K562 (cell line): ENCODE data around the gene EMX2. TPM values are rescaled to one million over a fixed set of nuclear protein-coding genes. Genes with fewer than 3 reads are reported as not detected.

Experiments
- ATAC-seq: fragments of 200-7000 bp; cut with Tn5 transposase; 3 replicates; pipeline ENCODE4 v1.9.1; 2020; ENCODE audit warnings: moderate library complexity
- BruUV-seq: library from RNA; stranded (reverse); fragments of 400-500 nt; replicated peaks from 2 replicates; lab custom pipeline; 2021; lab: Mats Ljungman, UMichigan
- CTCF ChIA-PET: fragments of 300-600 bp; formaldehyde crosslinking; extraction: SDS; loops from one replicate; lab custom pipeline; 2021; ENCODE audit warnings: low intra/inter-chr PET ratio; lab: Yijun Ruan, JAX
- POLR2A ChIA-PET: fragments of 300-600, 350-650 bp; sonication (Branson Sonifier 250); formaldehyde crosslinking; extraction: SDS; loops from one replicate; lab custom pipeline; 2021; ENCODE audit warnings: antibody characterized with exemption, inconsistent platforms; lab: Yijun Ruan, JAX
- DNase-seq, 4 experiments: peaks; one replicate each; pipeline versions ENCODE4 v3.0.0 to v3.0.0-alpha.2; 2011 to 2018; ENCODE audit warnings: low spot score in 3 of 4, mixed read lengths in 3 of 4; ENCODE audit errors: extremely low read depth in 1 of 4
- FAIRE-seq: peaks from 2 replicates; lab custom pipeline; 2011; peaks lifted over from hg19 to GRCh38; lab: Jason Lieb, UNC
- H2AFZ ChIP-seq: 2 replicates; pipeline ENCODE4 v1.6.0; 2011; ENCODE audit warnings: low read depth, low read length, control low read depth, inconsistent platforms
- H3K27ac ChIP-seq: fragments of 200-600 bp; 3 replicates; pipeline ENCODE4 v1.8.0; 2011; ENCODE audit warnings: low read depth, mild to moderate bottlenecking, control low read depth, inconsistent platforms, low read length, moderate library complexity, mixed read lengths; ENCODE audit errors: extremely low read depth
- H3K27me3 ChIP-seq, 2 experiments: fragments of 300-600 bp in 1 of 2; 2 replicates in 1 of 2; 3 replicates in 1 of 2; pipeline versions ENCODE4 v1.6.0 to v1.8.0; 2011; ENCODE audit warnings: inconsistent platforms in 2 of 2, low read length in 2 of 2, mild to moderate bottlenecking in 1 of 2, mixed read lengths in 1 of 2, moderate library complexity in 1 of 2; ENCODE audit not compliant: control insufficient read depth in 2 of 2, insufficient read depth in 2 of 2
- H3K36me3 ChIP-seq: fragments of 300-600 bp; 3 replicates; pipeline ENCODE4 v1.8.0; 2011; ENCODE audit warnings: mild to moderate bottlenecking, low read length, inconsistent platforms; ENCODE audit not compliant: control insufficient read depth, insufficient read depth
- H3K4me1 ChIP-seq, 2 experiments: fragments of 200-600 bp in 1 of 2; replicated peaks in 1 of 2; 2 replicates in 1 of 2; 3 replicates in 1 of 2; pipeline versions ENCODE4 v1.5.1 to v1.8.0; 2011; ENCODE audit warnings: inconsistent platforms in 2 of 2, low read length in 2 of 2, mild to moderate bottlenecking in 1 of 2, mixed read lengths in 1 of 2, moderate library complexity in 1 of 2; ENCODE audit not compliant: control insufficient read depth in 2 of 2, insufficient read depth in 2 of 2
- H3K4me2 ChIP-seq: 2 replicates; pipeline ENCODE4 v1.6.1; 2011; ENCODE audit warnings: low read length, control low read depth, inconsistent platforms, mixed read lengths; ENCODE audit not compliant: insufficient read depth
- H3K4me3 ChIP-seq: fragments of 200-600 bp; sonication (generic), shearing (Covaris generic); 2 replicates; pipeline ENCODE4 v1.5.1; 2016; ENCODE audit warnings: control low read depth, inconsistent platforms
- H3K79me2 ChIP-seq: fragments of 200-600 bp; 3 replicates; pipeline ENCODE4 v1.8.0; 2011; ENCODE audit warnings: low read length, inconsistent platforms; ENCODE audit not compliant: control insufficient read depth, insufficient read depth
- H3K9ac ChIP-seq, 2 experiments: 2 replicates each; pipeline versions ENCODE4 v1.6.0 to v1.6.1; 2011; ENCODE audit warnings: low read depth in 2 of 2, low read length in 2 of 2, control low read depth in 1 of 2, inconsistent platforms in 1 of 2, mild to moderate bottlenecking in 1 of 2, mixed read lengths in 1 of 2; ENCODE audit not compliant: insufficient read depth in 1 of 2
- H3K9me1 ChIP-seq: one replicate; pipeline ENCODE4 v1.6.0; 2011; ENCODE audit warnings: inconsistent platforms, mild to moderate bottlenecking, low read length, moderate library complexity; ENCODE audit not compliant: control insufficient read depth, insufficient read depth
- H3K9me3 ChIP-seq: replicated peaks from 2 replicates; pipeline ENCODE4 v1.5.1; 2011; ENCODE audit warnings: low read depth, low read length, inconsistent platforms; ENCODE audit not compliant: control insufficient read depth, insufficient read depth
- H4K20me1 ChIP-seq: replicated peaks from 2 replicates; pipeline ENCODE4 v1.6.1; 2011; ENCODE audit warnings: low read length, inconsistent platforms, mixed read lengths; ENCODE audit not compliant: control insufficient read depth, insufficient read depth
- CUX1 ChIP-seq: fragments of 200-800 bp; sonication (Bioruptor generic); IDR thresholded peaks from 2 replicates; pipeline ENCODE4 v1.6.1; 2016; ENCODE audit warnings: missing genetic modification characterization, missing compliant biosample characterization
- IRF1 ChIP-seq: sonication (generic); formaldehyde crosslinking; IDR thresholded peaks from 2 replicates; pipeline ENCODE4 v1.8.0; 2022; ENCODE audit warnings: missing genetic modification reagents, mild to moderate bottlenecking, borderline replicate concordance
- NFE2L1 ChIP-seq: fragments of 450-650 bp; IDR thresholded peaks from 2 replicates; pipeline ENCODE4 v1.6.1; 2016; ENCODE audit warnings: missing genetic modification characterization, low read depth, mild to moderate bottlenecking, missing compliant biosample characterization, moderate library complexity, borderline replicate concordance
- NR2C1 ChIP-seq, 2 experiments: fragments of 450-650 bp; IDR thresholded peaks; 2 replicates each; pipeline ENCODE4 v1.6.1; 2017; ENCODE audit warnings: mild to moderate bottlenecking in 2 of 2, antibody characterized with exemption in 1 of 2, inconsistent platforms in 1 of 2, missing compliant biosample characterization in 1 of 2, missing genetic modification characterization in 1 of 2
- PHF20 ChIP-seq: fragments of 450-650 bp; IDR thresholded peaks from 2 replicates; pipeline ENCODE4 v1.6.1; 2018; ENCODE audit not compliant: partially characterized antibody
- SPI1 ChIP-seq: IDR thresholded peaks from 2 replicates; pipeline ENCODE4 v1.6.1; 2011; ENCODE audit warnings: low read depth, low read length, control low read depth, borderline replicate concordance
- SRF ChIP-seq, 2 experiments: fragments of 250-450, 450-650 bp in 1 of 2; sonication (Bioruptor Pico) in 1 of 2; sonication (generic) in 1 of 2; formaldehyde crosslinking; IDR thresholded peaks; 2 replicates each; pipeline versions ENCODE4 v1.5.0 to v1.5.1; 2020 to 2022; ENCODE audit warnings: mild to moderate bottlenecking in 1 of 2, missing genetic modification reagents in 1 of 2
- TSC22D4 ChIP-seq: fragments of 450-650 bp; IDR thresholded peaks from 2 replicates; pipeline ENCODE4 v1.6.1; 2016; ENCODE audit warnings: missing genetic modification characterization, missing biosample characterization, control low read depth
- ZNF57 ChIP-seq: fragments of 450-650 bp; formaldehyde crosslinking; IDR thresholded peaks from 2 replicates; pipeline ENCODE4 v1.4.0; 2020; ENCODE audit warnings: mild to moderate bottlenecking, moderate library complexity
- WGBS: fragments of 100-300 bp; shearing (Covaris generic); methylation state at CpG from one replicate; pipeline ENCODE4 v1.1.6; 2016; ENCODE audit warnings: low coverage, mixed read lengths; ENCODE audit not compliant: insufficient coverage; ENCODE audit errors: missing lambda C conversion rate; 5-methylcytosine and 5-hydroxymethylcytosine counted together
- in situ Hi-C: fragments of 300-500 bp; cut with MboI; formaldehyde crosslinking; loops from 4 replicates; pipeline ENCODE4 v1.15.0; 2018; ENCODE audit warnings: inconsistent platforms, mixed read lengths
- intact Hi-C: fragments of 100-400 bp; cut with micrococcal nuclease; formaldehyde crosslinking; loops from 2 replicates; pipeline ENCODE4 v1.14.2; 2022
- polyA plus RNA-seq, 8 experiments: library from polyadenylated mRNA; depleted of rRNA in 4 of 8; stranded (reverse) in 5 of 8; unstranded in 3 of 8; fragments of >200 nt; fragmentation: Nextera tagmentation in 2 of 8; fragmentation: Illumina TruSeq in 1 of 8; extraction: Ambion mirVana in 2 of 8; extraction: Trizol in 1 of 8; gene quantifications; 2 replicates each; pipeline versions ENCODE4 v1.2.1 to v1.2.3, GENCODE V29; 2011 to 2014; ENCODE audit warnings: inconsistent platforms in 1 of 8, missing spikeins in 1 of 8
- total RNA-seq, 7 experiments: library from RNA; depleted of rRNA in 6 of 7; stranded (reverse); fragments of >200 nt in 6 of 7; fragmentation: Illumina TruSeq in 2 of 7; extraction: Trizol in 2 of 7; gene quantifications; 2 replicates each; pipeline versions ENCODE4 v1.2.1 to v1.2.3, GENCODE V29; 2011 to 2021; ENCODE audit warnings: low replicate concordance in 1 of 7
- TF ChIP-seq, protein P1 (sequence below): fragments of 250-450 bp; sonication (Bioruptor Pico); IDR thresholded peaks from 2 replicates; pipeline ENCODE4 v1.4.0; 2020

EMX2 gene
- total and polyA plus RNA-seq, 9 of the 15 experiments (the other 6 are each of a cell fraction or from before 2014, with no cell fraction given) = not detected

- ChIA-PET POLR2A (interaction anchor here (0.6 kb wide), 1 partner anchor 251 kb away, joined by 3 read pairs; no protein-coding TSS in a partner anchor), CTCF (no interaction called here)
- WGBS = 0% methylated on average over 6 of the region's 12 CpGs
- Histone ChIP-seq H3K27me3 (peaks cover 7 to 45% of the 10 kb centered on the region in 2 experiments), H3K27ac (no peak overlapping the region), H3K36me3 (no peaks in the 10 kb centered on the region), H2AFZ (no peak overlapping the region), H3K9me3 (no peaks in the 10 kb centered on the region), H3K4me3 (no peak overlapping the region), H3K9me1 (no peaks in the 10 kb centered on the region), H3K79me2 (no peaks in the 10 kb centered on the region), H3K9ac (no peak overlapping the region), H3K4me2 (no peak overlapping the region), H4K20me1 (0 out of 2 replicates have a peak, but pooled peaks cover 3% of the 10 kb centered on the region), H3K4me1 (no peaks in the 10 kb centered on the region; a peak in 2 of 5 replicates)
- FAIRE-seq (no peak), ATAC-seq (no peak), DNase-seq (no peak)
- in situ Hi-C loops (no loop called here), intact Hi-C loops (no loop called here)
- no TSS peak for BruUV-seq
- TF ChIP-seq TSC22D4 = no peak
- TF ChIP-seq SPI1 = no peak
- no peak for TF ChIP-seq NR2C1 (IDR thresholded peaks at IDR 0.05)
- no peak for TF ChIP-seq NR2C1 (tag; IDR thresholded peaks at IDR 0.05)
- no peak for TF ChIP-seq SRF (CRISPR knock-in tag; IDR thresholded peaks at IDR 0.05)
- no peak for TF ChIP-seq NFE2L1 (tag)
- no peak for TF ChIP-seq IRF1 (CRISPR knock-in tag)
- TF ChIP-seq PHF20 = no peak
- TF ChIP-seq ZNF57 (CRISPR knock-in tag) = no peak
- no peak for TF ChIP-seq CUX1
- TF ChIP-seq, protein P1, sequence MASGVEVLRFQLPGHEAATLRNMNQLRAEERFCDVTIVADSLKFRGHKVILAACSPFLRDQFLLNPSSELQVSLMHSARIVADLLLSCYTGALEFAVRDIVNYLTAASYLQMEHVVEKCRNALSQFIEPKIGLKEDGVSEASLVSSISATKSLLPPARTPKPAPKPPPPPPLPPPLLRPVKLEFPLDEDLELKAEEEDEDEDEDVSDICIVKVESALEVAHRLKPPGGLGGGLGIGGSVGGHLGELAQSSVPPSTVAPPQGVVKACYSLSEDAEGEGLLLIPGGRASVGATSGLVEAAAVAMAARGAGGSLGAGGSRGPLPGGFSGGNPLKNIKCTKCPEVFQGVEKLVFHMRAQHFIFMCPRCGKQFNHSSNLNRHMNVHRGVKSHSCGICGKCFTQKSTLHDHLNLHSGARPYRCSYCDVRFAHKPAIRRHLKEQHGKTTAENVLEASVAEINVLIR (CRISPR knock-in tag) = no peak
Measured at GRCh38 chr10:117501460-117502035, 41.0 kb upstream of the EMX2 start.
